Neural progenitor cell (in vitro differentiated cells): Measurements from ENCODE around the gene CENPP.

Experiments
- EZH2 ChIP-seq: fragments of 200-600 bp; sonication (generic); IDR thresholded peaks from 2 replicates; pipeline ENCODE4 v1.6.1; 2017; ENCODE audit warnings: antibody characterized with exemption, mild to moderate bottlenecking, moderate library complexity
- EZH2phosphoT487 ChIP-seq: fragments of 200-600 bp; sonication (generic); IDR thresholded peaks from 2 replicates; pipeline ENCODE4 v1.6.1; 2017; ENCODE audit warnings: antibody characterized with exemption
- TF ChIP-seq, protein P1 (sequence below): fragments of 200-600 bp; sonication (generic); IDR thresholded peaks from 2 replicates; pipeline ENCODE4 v1.5.1; 2017; ENCODE audit warnings: antibody characterized with exemption, mild to moderate bottlenecking

DNA sequence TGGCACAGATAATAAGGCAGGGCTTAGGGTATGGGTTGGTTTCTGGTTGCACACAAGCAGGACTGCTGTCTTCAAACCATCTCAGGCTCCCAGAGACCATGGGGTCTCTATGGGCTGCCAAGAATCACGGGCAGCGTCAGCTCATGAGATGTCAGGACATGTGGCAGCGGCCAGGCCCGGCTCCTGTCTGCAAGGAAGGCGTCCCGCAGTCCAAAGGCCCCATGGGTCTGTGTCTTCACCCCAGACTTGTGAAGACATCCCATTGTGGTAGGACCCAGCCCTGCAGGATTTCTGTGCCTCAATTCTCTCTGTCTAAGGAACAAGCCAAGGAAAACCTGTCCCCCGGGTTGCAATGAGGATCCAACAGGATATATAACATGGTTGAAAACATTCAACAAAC, 311.6 kb downstream of the CENPP start:
- TF ChIP-seq, protein P1, sequence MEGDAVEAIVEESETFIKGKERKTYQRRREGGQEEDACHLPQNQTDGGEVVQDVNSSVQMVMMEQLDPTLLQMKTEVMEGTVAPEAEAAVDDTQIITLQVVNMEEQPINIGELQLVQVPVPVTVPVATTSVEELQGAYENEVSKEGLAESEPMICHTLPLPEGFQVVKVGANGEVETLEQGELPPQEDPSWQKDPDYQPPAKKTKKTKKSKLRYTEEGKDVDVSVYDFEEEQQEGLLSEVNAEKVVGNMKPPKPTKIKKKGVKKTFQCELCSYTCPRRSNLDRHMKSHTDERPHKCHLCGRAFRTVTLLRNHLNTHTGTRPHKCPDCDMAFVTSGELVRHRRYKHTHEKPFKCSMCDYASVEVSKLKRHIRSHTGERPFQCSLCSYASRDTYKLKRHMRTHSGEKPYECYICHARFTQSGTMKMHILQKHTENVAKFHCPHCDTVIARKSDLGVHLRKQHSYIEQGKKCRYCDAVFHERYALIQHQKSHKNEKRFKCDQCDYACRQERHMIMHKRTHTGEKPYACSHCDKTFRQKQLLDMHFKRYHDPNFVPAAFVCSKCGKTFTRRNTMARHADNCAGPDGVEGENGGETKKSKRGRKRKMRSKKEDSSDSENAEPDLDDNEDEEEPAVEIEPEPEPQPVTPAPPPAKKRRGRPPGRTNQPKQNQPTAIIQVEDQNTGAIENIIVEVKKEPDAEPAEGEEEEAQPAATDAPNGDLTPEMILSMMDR, result no peak
- TF ChIP-seq EZH2, result no peak
- no peak for TF ChIP-seq EZH2phosphoT487
